IPS DF 19.7 (cell line): ENCODE measurements around the gene MEIS1.
"Not testable (repeated sequence)": the region's sequence is repeated elsewhere in the genome, so short reads cannot be mapped to it uniquely, and the experiment has no call there.

Experiments
- DNase-seq: peaks from one replicate; pipeline ENCODE4 v3.0.0-alpha.2; 2013; ENCODE audit warnings: low read depth, low spot score

Gene MEIS1

GRCh38 chr2:66434679-66435548 is at the start of gene MEIS1:
TSS of gene MEIS1 (plus strand) at chr2:66435125. CDS start at chr2:66435857, 732 bp downstream.
- no peak for DNase-seq

- no peak for DNase-seq
Measured at GRCh38 chr2:66387016-66387753, 47.7 kb upstream of the MEIS1 start.

GRCh38 chr2:66389651-66390131 is 45.2 kb upstream of the MEIS1 start:
- no peak for DNase-seq

- DNase-seq: no peak
Measured at GRCh38 chr2:66390152-66390551, 44.8 kb upstream of the MEIS1 start.

- no peak for DNase-seq
Measured at GRCh38 chr2:66390811-66391210, 44.1 kb upstream of the MEIS1 start.

- DNase-seq: not testable (repeated sequence)
Measured at GRCh38 chr2:66391240-66391639, 43.7 kb upstream of the MEIS1 start.

- DNase-seq: no peak
Measured at GRCh38 chr2:66405473-66405872, 29.5 kb upstream of the MEIS1 start.

- DNase-seq: no peak
Measured at GRCh38 chr2:66408905-66409304, 26.0 kb upstream of the MEIS1 start.

GRCh38 chr2:66412874-66413273 is 22.1 kb upstream of the MEIS1 start:
- DNase-seq: no peak

- DNase-seq: no peak
Measured at GRCh38 chr2:66414896-66415295, 20.0 kb upstream of the MEIS1 start.

- no peak for DNase-seq
Measured at GRCh38 chr2:66418381-66418780, 16.5 kb upstream of the MEIS1 start.

GRCh38 chr2:66421612-66422011 is 13.3 kb upstream of the MEIS1 start:
- no peak for DNase-seq

GRCh38 chr2:66423391-66424124 is 11.4 kb upstream of the MEIS1 start:
- no peak for DNase-seq

- no peak for DNase-seq
Measured at GRCh38 chr2:66426244-66427111, 8.4 kb upstream of the MEIS1 start.

GRCh38 chr2:66427300-66427699 is 7.6 kb upstream of the MEIS1 start:
- DNase-seq: no peak

- no peak for DNase-seq
Measured at GRCh38 chr2:66428986-66429612, 5.8 kb upstream of the MEIS1 start.

- DNase-seq: no peak
Measured at GRCh38 chr2:66429693-66430504, 5.0 kb upstream of the MEIS1 start.

- DNase-seq: no peak
Measured at GRCh38 chr2:66430505-66431273, 4.2 kb upstream of the MEIS1 start.

- DNase-seq: no peak
Measured at GRCh38 chr2:66431274-66431642, 3.7 kb upstream of the MEIS1 start.
